Keratinocyte (primary cell): Measurements from ENCODE around the gene SLC44A5. TPM values are rescaled to one million over a fixed set of nuclear protein-coding genes. Genes with fewer than 3 reads are reported as not detected.

ENCODE experiments used
- DNase-seq: peaks from one replicate; pipeline ENCODE4 v3.0.0-alpha.2; 2011; ENCODE audit warnings: low read depth, missing footprints, low spot score
- FAIRE-seq: peaks from 2 replicates; lab custom pipeline; 2011; peaks lifted over from hg19 to GRCh38; lab: Jason Lieb, UNC
- H2AFZ ChIP-seq: 2 replicates; pipeline ENCODE4 v1.6.0; 2012; ENCODE audit warnings: low read length, control low read depth, inconsistent platforms; ENCODE audit not compliant: control insufficient read depth
- H3K27ac ChIP-seq: 2 replicates; pipeline ENCODE4 v1.5.1; 2011; ENCODE audit warnings: low read length; ENCODE audit not compliant: control insufficient read depth, insufficient read depth
- H3K27me3 ChIP-seq: 3 replicates; pipeline ENCODE4 v1.6.0; 2011; ENCODE audit warnings: low read length; ENCODE audit not compliant: control insufficient read depth, insufficient read depth; ENCODE audit errors: extremely low read depth
- H3K36me3 ChIP-seq, 2 experiments: 2 replicates in 1 of 2; 3 replicates in 1 of 2; pipeline ENCODE4 v1.5.1; 2011; ENCODE audit warnings: low read length in 2 of 2, mild to moderate bottlenecking in 1 of 2; ENCODE audit not compliant: control insufficient read depth in 2 of 2, insufficient read depth in 2 of 2; ENCODE audit errors: extremely low read depth in 1 of 2
- H3K4me1 ChIP-seq: 3 replicates; pipeline ENCODE4 v1.5.1; 2011; ENCODE audit warnings: low read length; ENCODE audit not compliant: control insufficient read depth, insufficient read depth; ENCODE audit errors: extremely low read depth
- H3K4me2 ChIP-seq: 3 replicates; pipeline ENCODE4 v1.6.0; 2011; ENCODE audit warnings: low read depth, low read length; ENCODE audit not compliant: control insufficient read depth, insufficient read depth; ENCODE audit errors: extremely low read depth
- H3K4me3 ChIP-seq, 3 experiments: fragments of 200-600 bp in 1 of 3; sonication (generic) in 1 of 3; 2 replicates in 2 of 3; 3 replicates in 1 of 3; pipeline ENCODE4 v1.5.1; 2011 to 2016; ENCODE audit warnings: low read length in 3 of 3, mild to moderate bottlenecking in 3 of 3, control low read depth in 2 of 3, inconsistent platforms in 1 of 3, low read depth in 1 of 3, mixed read lengths in 1 of 3, mixed run types in 1 of 3, moderate library complexity in 1 of 3; ENCODE audit not compliant: control insufficient read depth in 2 of 3, insufficient read depth in 2 of 3; ENCODE audit errors: extremely low read depth in 1 of 3
- H3K79me2 ChIP-seq: 2 replicates; pipeline ENCODE4 v1.6.0; 2012; ENCODE audit warnings: low read length; ENCODE audit not compliant: control insufficient read depth, insufficient read depth
- H3K9ac ChIP-seq: 3 replicates; pipeline ENCODE4 v1.6.0; 2011; ENCODE audit warnings: low read length; ENCODE audit not compliant: control insufficient read depth, insufficient read depth; ENCODE audit errors: extremely low read depth
- H3K9me1 ChIP-seq: 3 replicates; pipeline ENCODE4 v1.6.0; 2011; ENCODE audit warnings: low read length; ENCODE audit not compliant: control insufficient read depth, insufficient read depth; ENCODE audit errors: extremely low read depth
- H3K9me3 ChIP-seq: 2 replicates; pipeline ENCODE4 v1.5.1; 2012; ENCODE audit warnings: low read depth, low read length; ENCODE audit not compliant: control insufficient read depth
- H4K20me1 ChIP-seq: 3 replicates; pipeline ENCODE4 v1.6.0; 2011; ENCODE audit warnings: low read length; ENCODE audit not compliant: control insufficient read depth, insufficient read depth; ENCODE audit errors: extremely low read depth
- CTCF ChIP-seq, 3 experiments: IDR thresholded peaks in 1 of 3; conservative IDR thresholded peaks in 1 of 3; optimal IDR thresholded peaks in 1 of 3; 2 replicates in 2 of 3; 3 replicates in 1 of 3; pipeline versions ENCODE3 to v1.5.1; 2011; ENCODE audit warnings: low read length in 3 of 3, mild to moderate bottlenecking in 3 of 3, moderate library complexity in 2 of 3, control low read depth in 1 of 3, inconsistent platforms in 1 of 3; ENCODE audit not compliant: insufficient read depth in 2 of 3; ENCODE audit errors: extremely low read depth in 1 of 3
- EZH2 ChIP-seq: IDR thresholded peaks from one replicate; pipeline ENCODE4 v1.6.1; 2012; ENCODE audit warnings: inconsistent platforms, mild to moderate bottlenecking, low read length, moderate library complexity
- dilution Hi-C: fragments of 300-500 bp; cut with MboI; formaldehyde crosslinking; loops from one replicate; pipeline ENCODE4 v1.7.0; 2020; ENCODE audit warnings: low sequenced_read_pairs; ENCODE audit not compliant: extremely low pct_ligation_motif_present
- polyA plus RNA-seq, 5 experiments: library from polyadenylated mRNA; depleted of rRNA in 3 of 5; stranded (reverse) in 3 of 5; stranded (forward) in 1 of 5; unstranded in 1 of 5; fragments of >200 nt; gene quantifications; 1 replicate in 1 of 5; 2 replicates in 3 of 5; 3 replicates in 1 of 5; pipeline versions ENCODE4 v1.2.1 to v1.2.3, GENCODE V29; 2011 to 2012; ENCODE audit warnings: missing spikeins in 2 of 5, low read depth in 1 of 5, low replicate concordance in 1 of 5

SLC44A5 gene
- polyA plus RNA-seq, 1 donor (not counting 4 experiments of a cell fraction or from before 2014, with no cell fraction given): 0.72 TPM

GRCh38 chr1:75373542-75374159 lies 237.3 kb downstream of the SLC44A5 start:
- Histone ChIP-seq H3K9me3 (no peaks in the 10 kb centered on the region), H3K36me3 (no peaks in the 10 kb centered on the region), H2AFZ (no peak overlapping the region), H3K27me3 (no peaks in the 10 kb centered on the region), H3K9ac (no peak overlapping the region), H3K4me3 (no peak overlapping the region), H3K79me2 (no peaks in the 10 kb centered on the region), H3K9me1 (no peaks in the 10 kb centered on the region), H4K20me1 (no peaks in the 10 kb centered on the region), H3K4me2 (no peak overlapping the region), H3K4me1 (peaks cover 5% of the 10 kb centered on the region), H3K27ac (no peak overlapping the region)
- FAIRE-seq (no peak), DNase-seq (no peak)
- dilution Hi-C loops: no loop called here
- TF ChIP-seq CTCF (optimal IDR thresholded peaks at IDR 0.05 in 1 of 3, IDR thresholded peaks at IDR 0.05 in 1 of 3, conservative IDR thresholded peaks at IDR 0.05 in 1 of 3; ENCODE audit: extremely low read depth in 1 of 3, insufficient read depth in 2 of 3, low read length in 3 of 3): no peak
- TF ChIP-seq EZH2: no peak

GRCh38 chr1:75366595-75366994 lies 244.3 kb downstream of the SLC44A5 start:
- Histone ChIP-seq H3K9ac (no peak overlapping the region), H3K27ac (no peak overlapping the region), H3K79me2 (no peaks in the 10 kb centered on the region), H3K4me3 (no peak overlapping the region), H3K4me1 (no peaks in the 10 kb centered on the region), H3K27me3 (no peaks in the 10 kb centered on the region), H3K9me1 (no peaks in the 10 kb centered on the region), H2AFZ (no peak overlapping the region), H3K4me2 (no peak overlapping the region), H3K9me3 (no peaks in the 10 kb centered on the region), H3K36me3 (no peaks in the 10 kb centered on the region), H4K20me1 (no peaks in the 10 kb centered on the region)
- dilution Hi-C loops: no loop called here
- TF ChIP-seq CTCF (optimal IDR thresholded peaks at IDR 0.05 in 1 of 3, IDR thresholded peaks at IDR 0.05 in 1 of 3, conservative IDR thresholded peaks at IDR 0.05 in 1 of 3; ENCODE audit: extremely low read depth in 1 of 3, insufficient read depth in 2 of 3, low read length in 3 of 3): no peak
- TF ChIP-seq EZH2: no peak
- FAIRE-seq (no peak), DNase-seq (no peak)
